Measurements from ENCODE around the gene NSG2. TPM values are rescaled to one million over a fixed set of nuclear protein-coding genes. Genes with fewer than 3 reads are reported as not detected.
A peak's percentile ranks its signal among the peaks of the same experiment; 100 is the strongest.
"Not testable (repeated sequence)": the region's sequence is repeated elsewhere in the genome, so short reads cannot be mapped to it uniquely, and the experiment has no call there.

NSG2 gene
- total and polyA plus RNA-seq, 8 donors, result 0.75 to 4.8 (median 1.5) TPM; not detected in 3

DNA sequence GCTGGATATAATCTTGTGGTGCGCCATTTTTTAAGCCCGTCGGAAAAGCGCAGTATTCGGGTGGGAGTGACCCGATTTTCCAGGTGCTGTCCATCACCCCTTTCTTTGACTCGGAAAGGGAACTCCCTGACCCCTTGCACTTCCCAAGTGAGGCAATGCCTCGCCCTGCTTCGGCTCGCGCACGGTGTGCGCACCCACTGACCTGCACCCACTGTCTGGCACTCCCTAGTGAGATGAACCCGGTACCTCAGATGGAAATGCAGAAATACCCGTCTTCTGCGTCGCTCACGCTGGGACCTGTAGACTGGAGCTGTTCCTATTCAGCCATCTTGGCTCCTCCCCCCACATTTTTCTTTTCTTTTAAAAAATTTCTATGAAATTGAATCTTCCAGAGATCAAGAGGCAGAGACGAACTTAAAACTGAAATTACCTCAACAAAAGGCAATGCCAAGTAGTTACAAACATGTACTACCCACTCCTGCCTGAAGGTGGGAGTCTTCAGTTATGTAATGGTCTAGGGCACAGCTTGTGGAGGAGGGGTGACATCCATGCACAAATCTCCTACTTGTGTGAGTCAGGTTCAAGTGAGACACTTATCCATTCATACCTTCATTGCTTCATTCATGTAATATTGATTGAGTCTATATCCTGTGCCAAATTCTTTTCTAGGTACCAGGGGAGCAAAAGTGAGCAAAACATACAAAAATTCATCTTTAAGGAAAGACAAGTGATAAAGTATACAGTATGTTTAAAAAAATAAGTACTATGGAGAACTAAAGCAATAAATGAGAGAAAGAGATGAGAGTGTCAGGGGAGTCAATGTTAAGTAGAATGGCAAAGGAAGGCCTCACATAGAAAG, 25.2 kb upstream of the NSG2 start:
- H3K4me3 ChIP-seq; H3K9me3 ChIP-seq; intact Hi-C loops (cut with DNase I; ENCODE audit: low total_unique reads); H3K27ac ChIP-seq; H3K4me1 ChIP-seq; H3K27me3 ChIP-seq; H3K36me3 ChIP-seq: not testable (repeated sequence)
- 67 to 76% (median 73%) methylated on average over 12 to 19 of the region's 19 CpGs for WGBS, 5 donors
- TF ChIP-seq, protein P1, sequence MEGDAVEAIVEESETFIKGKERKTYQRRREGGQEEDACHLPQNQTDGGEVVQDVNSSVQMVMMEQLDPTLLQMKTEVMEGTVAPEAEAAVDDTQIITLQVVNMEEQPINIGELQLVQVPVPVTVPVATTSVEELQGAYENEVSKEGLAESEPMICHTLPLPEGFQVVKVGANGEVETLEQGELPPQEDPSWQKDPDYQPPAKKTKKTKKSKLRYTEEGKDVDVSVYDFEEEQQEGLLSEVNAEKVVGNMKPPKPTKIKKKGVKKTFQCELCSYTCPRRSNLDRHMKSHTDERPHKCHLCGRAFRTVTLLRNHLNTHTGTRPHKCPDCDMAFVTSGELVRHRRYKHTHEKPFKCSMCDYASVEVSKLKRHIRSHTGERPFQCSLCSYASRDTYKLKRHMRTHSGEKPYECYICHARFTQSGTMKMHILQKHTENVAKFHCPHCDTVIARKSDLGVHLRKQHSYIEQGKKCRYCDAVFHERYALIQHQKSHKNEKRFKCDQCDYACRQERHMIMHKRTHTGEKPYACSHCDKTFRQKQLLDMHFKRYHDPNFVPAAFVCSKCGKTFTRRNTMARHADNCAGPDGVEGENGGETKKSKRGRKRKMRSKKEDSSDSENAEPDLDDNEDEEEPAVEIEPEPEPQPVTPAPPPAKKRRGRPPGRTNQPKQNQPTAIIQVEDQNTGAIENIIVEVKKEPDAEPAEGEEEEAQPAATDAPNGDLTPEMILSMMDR (IDR thresholded peaks at IDR 0.05), result peak in 2 of 7 experiments; percentile 24 to 39
- peak in 1 of 2 donors; percentile 22 for DNase-seq

DNA sequence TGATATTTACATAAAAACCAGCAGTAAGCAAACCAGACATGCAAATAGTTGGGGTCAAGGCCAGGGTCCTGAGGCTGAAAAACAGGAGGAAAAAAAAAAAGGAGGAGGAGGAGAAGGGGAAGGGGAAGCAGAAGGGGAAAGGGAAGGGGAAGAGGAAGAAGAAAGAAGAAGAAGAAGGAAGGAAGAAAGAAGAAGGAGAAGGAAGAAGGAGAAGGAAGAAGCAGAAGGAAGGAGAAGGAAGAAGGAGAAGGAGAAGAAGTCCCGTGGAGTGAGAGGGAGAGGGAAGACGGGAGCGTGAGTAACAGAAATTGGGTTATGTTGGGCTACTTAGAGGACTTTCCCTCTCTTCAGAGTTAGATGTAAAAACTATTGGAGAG, 24.6 kb upstream of the NSG2 start:
- WGBS, 5 donors, result 65 to 95% (median 88%) methylated on average over 3 of the region's 3 CpGs
- no peaks in the 10 kb centered on the region for H3K9me3 ChIP-seq
- intact Hi-C loops (cut with DNase I; ENCODE audit: low total_unique reads), result no loop called here
- DNase-seq, result no peak
- no peaks in the 10 kb centered on the region for H3K36me3 ChIP-seq
- TF ChIP-seq POLR2AphosphoS5 (IDR thresholded peaks at IDR 0.05) (no peak), POLR2A (IDR thresholded peaks at IDR 0.05) (no peak), EP300 (IDR thresholded peaks at IDR 0.05) (no peak)
- TF ChIP-seq, protein P1 (IDR thresholded peaks at IDR 0.05), result no peak
- no peak overlapping the region for H3K27ac ChIP-seq
- peaks cover 0 to 7% (median 0%) of the 10 kb centered on the region in 3 donors for H3K27me3 ChIP-seq
- no peak overlapping the region for H3K4me3 ChIP-seq
- no peaks in the 10 kb centered on the region for H3K4me1 ChIP-seq

DNA sequence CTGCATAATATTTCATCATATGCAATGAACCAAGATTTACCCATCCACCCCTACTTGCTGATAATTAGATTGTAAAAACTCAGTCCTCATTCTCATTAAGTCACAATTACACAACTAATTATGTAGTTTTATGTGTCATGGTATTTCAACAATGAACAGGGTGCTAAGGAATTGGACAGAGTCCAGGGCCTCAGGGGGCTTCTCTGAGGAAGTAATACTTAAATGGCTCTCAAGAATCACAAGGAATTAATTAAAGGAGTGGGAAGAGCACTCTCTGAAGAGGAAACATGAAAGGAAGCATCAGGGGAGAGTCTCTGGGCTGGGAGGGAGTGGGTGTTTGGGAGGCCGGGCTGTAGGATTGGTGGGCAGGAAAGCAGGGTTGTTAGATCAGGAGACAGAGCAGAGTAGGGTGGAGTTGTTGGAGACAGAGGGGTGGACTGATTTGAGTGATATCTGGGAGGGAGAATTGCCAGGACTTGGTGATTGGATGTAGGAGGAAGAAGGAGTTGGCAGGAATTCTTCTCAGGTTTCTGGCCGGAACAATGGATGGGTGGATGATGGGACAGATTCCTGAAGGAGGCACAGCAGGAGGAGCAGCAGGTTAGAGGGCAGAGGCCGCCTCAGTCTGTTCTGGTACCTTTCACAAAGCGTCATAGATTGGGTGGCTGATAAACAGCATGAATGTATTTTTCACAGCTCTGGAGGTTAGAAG, 23.0 kb upstream of the NSG2 start:
- intact Hi-C loops (cut with DNase I; ENCODE audit: low total_unique reads), result no loop called here
- Histone ChIP-seq H3K9me3 (no peaks in the 10 kb centered on the region), H3K36me3 (no peaks in the 10 kb centered on the region), H3K4me3 (no peak overlapping the region), H3K4me1 (no peaks in the 10 kb centered on the region), H3K27ac (no peak overlapping the region), H3K27me3 (peaks cover 0 to 7% (median 0%) of the 10 kb centered on the region in 3 donors)
- 38 to 56% (median 48%) methylated on average over 4 of the region's 4 CpGs for WGBS, 5 donors
- TF ChIP-seq POLR2A (IDR thresholded peaks at IDR 0.05), result no peak
- TF ChIP-seq, protein P1 (IDR thresholded peaks at IDR 0.05), result no peak
- TF ChIP-seq POLR2AphosphoS5 (IDR thresholded peaks at IDR 0.05), result no peak
- TF ChIP-seq EP300 (IDR thresholded peaks at IDR 0.05), result no peak
- no peak for DNase-seq

DNA sequence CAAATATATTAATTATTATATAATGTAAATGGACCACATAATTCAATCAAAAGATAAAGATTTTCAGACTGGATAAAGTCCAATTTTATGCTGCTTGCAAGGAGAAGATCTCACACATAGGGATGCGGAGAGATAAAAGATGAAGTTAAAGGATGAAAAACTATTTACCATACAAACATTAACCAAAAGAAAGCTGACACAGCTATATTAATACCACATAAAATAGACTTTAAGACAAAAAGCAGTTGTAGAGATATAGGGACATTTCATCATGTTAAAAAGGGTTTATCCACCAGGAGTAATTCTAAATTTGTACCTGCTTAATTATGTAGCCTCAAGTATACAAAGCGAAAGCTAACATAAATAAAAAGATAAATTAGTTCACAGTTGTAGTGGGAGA, 15.2 kb upstream of the NSG2 start:
- Histone ChIP-seq H3K27ac (no peak overlapping the region), H3K36me3 (no peaks in the 10 kb centered on the region), H3K4me1 (no peaks in the 10 kb centered on the region), H3K9me3 (peaks cover 4 to 26% (median 22%) of the 10 kb centered on the region in 4 donors), H3K4me3 (no peak overlapping the region), H3K27me3 (no peaks in the 10 kb centered on the region)
- intact Hi-C loops (cut with DNase I; ENCODE audit: low total_unique reads), result no loop called here
- WGBS, 5 donors, result 57 to 77% (median 69%) methylated on average over 2 of the region's 2 CpGs
- TF ChIP-seq POLR2A (IDR thresholded peaks at IDR 0.05), result no peak
- TF ChIP-seq EP300 (IDR thresholded peaks at IDR 0.05), result no peak
- no peak for TF ChIP-seq POLR2AphosphoS5 (IDR thresholded peaks at IDR 0.05)
- DNase-seq, result no peak

Data from stomach (tissue), 9 donors.